HepG2 (cell line): ENCODE data around the gene UGT1A8. TPM values are rescaled to one million over a fixed set of nuclear protein-coding genes. Genes with fewer than 3 reads are reported as not detected.
A peak's percentile ranks its signal among the peaks of the same experiment; 100 is the strongest.
"Not testable (repeated sequence)": the region's sequence is repeated elsewhere in the genome, so short reads cannot be mapped to it uniquely, and the experiment has no call there.

Experiments
- AHR ChIP-seq: IDR thresholded peaks from 2 replicates; pipeline ENCODE4 v1.6.1; 2018; ENCODE audit warnings: missing genetic modification reagents, missing compliant biosample characterization
- ATF6 ChIP-seq: sonication (generic); formaldehyde crosslinking; conservative IDR thresholded peaks from 2 replicates; pipeline ENCODE4 v1.4.0; 2020; ENCODE audit warnings: missing genetic modification reagents
- FOXP4 ChIP-seq: sonication (generic); formaldehyde crosslinking; IDR thresholded peaks from 2 replicates; pipeline ENCODE4 v1.4.0; 2020; ENCODE audit warnings: missing genetic modification reagents
- GABPA ChIP-seq, 2 experiments: IDR thresholded peaks; 2 replicates each; pipeline ENCODE4 v1.6.1; 2011 to 2016; ENCODE audit warnings: low read depth in 2 of 2, low read length in 1 of 2, missing biosample characterization in 1 of 2, missing genetic modification characterization in 1 of 2
- IRF9 ChIP-seq: sonication (generic); formaldehyde crosslinking; IDR thresholded peaks from 2 replicates; pipeline ENCODE4 v1.8.0; 2022; ENCODE audit warnings: missing genetic modification reagents, mild to moderate bottlenecking, borderline replicate concordance
- MYPOP ChIP-seq: sonication (generic); formaldehyde crosslinking; IDR thresholded peaks from 2 replicates; pipeline ENCODE4 v1.8.1; 2023; ENCODE audit warnings: mild to moderate bottlenecking, moderate library complexity, missing genetic modification reagents
- NFYB ChIP-seq: sonication (generic); formaldehyde crosslinking; IDR thresholded peaks from 2 replicates; pipeline ENCODE4 v1.4.0; 2020; ENCODE audit warnings: missing genetic modification reagents
- SKIL ChIP-seq: sonication (generic); formaldehyde crosslinking; IDR thresholded peaks from 2 replicates; pipeline ENCODE4 v1.8.0; 2022; ENCODE audit warnings: missing genetic modification reagents, mild to moderate bottlenecking, moderate library complexity, borderline replicate concordance
- TBX3 ChIP-seq: fragments of 450-650 bp; IDR thresholded peaks from 2 replicates; pipeline ENCODE4 v1.6.1; 2017; ENCODE audit warnings: antibody characterized with exemption, mild to moderate bottlenecking, inconsistent platforms, borderline replicate concordance
- TFDP2 ChIP-seq: sonication (generic); formaldehyde crosslinking; IDR thresholded peaks from 2 replicates; pipeline ENCODE4 v1.4.0; 2020; ENCODE audit warnings: missing genetic modification reagents
- TSC22D2 ChIP-seq: sonication (generic); formaldehyde crosslinking; IDR thresholded peaks from 2 replicates; pipeline ENCODE4 v1.5.1; 2020; ENCODE audit warnings: missing genetic modification reagents, mild to moderate bottlenecking, borderline replicate concordance
- ZBTB26 ChIP-seq: IDR thresholded peaks from 2 replicates; pipeline ENCODE4 v1.6.1; 2016; ENCODE audit warnings: missing compliant biosample characterization, missing genetic modification reagents, borderline replicate concordance
- ZNF24 ChIP-seq: fragments of 450-650 bp; IDR thresholded peaks from 2 replicates; pipeline ENCODE4 v1.6.1; 2017; ENCODE audit warnings: antibody characterized with exemption, mild to moderate bottlenecking
- ZNF709 ChIP-seq: sonication (generic); formaldehyde crosslinking; IDR thresholded peaks from 2 replicates; pipeline ENCODE4 v1.5.0; 2020; ENCODE audit warnings: mild to moderate bottlenecking, missing genetic modification reagents
- ZNF792 ChIP-seq: IDR thresholded peaks from 2 replicates; pipeline ENCODE4 v1.6.1; 2016
- polyA plus RNA-seq, 8 experiments: library from polyadenylated mRNA; depleted of rRNA in 3 of 8; stranded (reverse) in 7 of 8; unstranded in 1 of 8; fragments of >200 nt; fragmentation: Illumina TruSeq in 4 of 8; extraction: Trizol in 4 of 8; gene quantifications; 2 replicates each; pipeline versions ENCODE4 v1.2.1 to v1.2.3, GENCODE V29; 2011 to 2016; ENCODE audit warnings: low read depth in 4 of 8, missing spikeins in 1 of 8, mixed read lengths in 1 of 8; ENCODE audit not compliant: insufficient read depth in 1 of 8
- total RNA-seq, 5 experiments: library from RNA; depleted of rRNA; stranded (reverse); fragments of >200 nt; fragmentation: Illumina TruSeq; extraction: Trizol; gene quantifications; 2 replicates each; pipeline ENCODE4 v1.2.3, GENCODE V29; 2016; ENCODE audit warnings: low read depth in 1 of 5

The UGT1A8 gene
- total and polyA plus RNA-seq, 2 of the 13 experiments (the other 11 are each of a cell fraction or from before 2014, with no cell fraction given), result not detected

GRCh38 chr2:233736868-233737653 lies 119.6 kb downstream of the UGT1A8 start (continued):
- TF ChIP-seq SKIL (CRISPR knock-in tag) (peak; percentile 67), TFDP2 (CRISPR knock-in tag) (peak; percentile 37; the same call in 1 of the 2 replicates), TBX3 (peak; percentile 38; the same call in 1 of the 2 replicates), AHR (CRISPR knock-in tag) (0 out of 2 replicates have a peak, but pooled peaks have one; percentile 60), ZNF792 (peak; percentile 14), GABPA (CRISPR knock-in tag; IDR thresholded peaks at IDR 0.05; ENCODE audit: low read depth) (peak; percentile 42; the same call in 1 of the 2 replicates), IRF9 (CRISPR knock-in tag) (peak; percentile 28; the same call in 1 of the 2 replicates), ZNF24 (0 out of 2 replicates have a peak, but pooled peaks have one; percentile 42), NFYB (CRISPR knock-in tag) (0 out of 2 replicates have a peak, but pooled peaks have one; percentile 14), TSC22D2 (0 out of 2 replicates have a peak, but pooled peaks have one; percentile 47), FOXP4 (CRISPR knock-in tag) (peak; percentile 62), ZNF709 (peak; percentile 88; the same call in 1 of the 2 replicates), ATF6 (CRISPR knock-in tag) (peak; percentile 76; the same call in 1 of the 2 replicates), MYPOP (CRISPR knock-in tag) (0 out of 2 replicates have a peak, but pooled peaks have one; percentile 15), ZBTB26 (peak; percentile 34; the same call in 1 of the 2 replicates)
- not testable (repeated sequence) for TF ChIP-seq GABPA (IDR thresholded peaks at IDR 0.05; ENCODE audit: low read depth, low read length)
